HG03460 (cell line): ENCODE results near the gene DNAJA2.

Experiments used
- ATAC-seq: cut with Tn5 transposase; IDR thresholded peaks from one replicate; pipeline ENCODE4 v1.9.1; 2021; ENCODE audit not compliant: unreplicated experiment

DNAJA2 gene

GRCh38 chr16:46929378-46930332 lies 43.8 kb downstream of the DNAJA2 start:
- no peak for ATAC-seq

DNA sequence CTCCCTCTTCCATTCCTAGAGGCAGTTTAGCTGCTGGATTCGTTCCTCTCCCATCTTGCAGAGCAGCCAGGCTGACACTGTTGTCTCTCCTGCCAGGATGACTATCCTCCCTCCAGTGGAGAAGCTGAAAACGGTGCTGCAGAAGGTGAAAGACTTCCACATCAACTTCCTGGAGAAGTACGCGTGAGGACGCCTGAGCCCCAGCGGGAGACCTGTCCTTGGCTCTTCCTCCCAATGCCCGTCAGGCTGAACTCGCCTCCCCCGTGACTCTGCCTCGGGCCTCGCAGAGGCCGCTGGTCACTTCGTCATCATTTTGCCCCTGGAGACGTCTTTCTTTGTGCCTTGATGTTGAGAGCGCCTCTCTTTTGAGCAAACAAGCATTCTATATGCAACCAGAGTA lies 44.7 kb downstream of the DNAJA2 start:
- ATAC-seq, result no peak

DNA sequence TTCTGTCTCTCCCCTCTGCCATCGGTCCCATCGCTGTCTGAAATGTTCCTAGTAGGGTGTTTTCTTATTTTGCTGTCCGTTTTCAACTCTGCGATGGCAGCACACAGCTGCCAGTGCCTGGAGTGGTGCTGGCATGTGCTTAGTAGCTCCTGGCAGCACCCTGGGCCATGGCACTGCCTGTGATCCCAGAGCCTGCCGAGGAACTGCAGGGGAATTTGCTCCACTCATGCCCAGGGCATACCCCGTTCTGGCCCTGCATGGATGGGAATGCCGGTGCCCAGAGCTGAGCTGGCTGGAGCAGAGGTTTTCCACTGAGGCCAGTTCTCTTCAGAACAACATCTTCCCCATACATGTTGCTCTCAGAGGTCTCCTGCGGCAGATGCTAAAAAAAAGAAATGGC lies 46.2 kb downstream of the DNAJA2 start:
- no peak for ATAC-seq

DNA sequence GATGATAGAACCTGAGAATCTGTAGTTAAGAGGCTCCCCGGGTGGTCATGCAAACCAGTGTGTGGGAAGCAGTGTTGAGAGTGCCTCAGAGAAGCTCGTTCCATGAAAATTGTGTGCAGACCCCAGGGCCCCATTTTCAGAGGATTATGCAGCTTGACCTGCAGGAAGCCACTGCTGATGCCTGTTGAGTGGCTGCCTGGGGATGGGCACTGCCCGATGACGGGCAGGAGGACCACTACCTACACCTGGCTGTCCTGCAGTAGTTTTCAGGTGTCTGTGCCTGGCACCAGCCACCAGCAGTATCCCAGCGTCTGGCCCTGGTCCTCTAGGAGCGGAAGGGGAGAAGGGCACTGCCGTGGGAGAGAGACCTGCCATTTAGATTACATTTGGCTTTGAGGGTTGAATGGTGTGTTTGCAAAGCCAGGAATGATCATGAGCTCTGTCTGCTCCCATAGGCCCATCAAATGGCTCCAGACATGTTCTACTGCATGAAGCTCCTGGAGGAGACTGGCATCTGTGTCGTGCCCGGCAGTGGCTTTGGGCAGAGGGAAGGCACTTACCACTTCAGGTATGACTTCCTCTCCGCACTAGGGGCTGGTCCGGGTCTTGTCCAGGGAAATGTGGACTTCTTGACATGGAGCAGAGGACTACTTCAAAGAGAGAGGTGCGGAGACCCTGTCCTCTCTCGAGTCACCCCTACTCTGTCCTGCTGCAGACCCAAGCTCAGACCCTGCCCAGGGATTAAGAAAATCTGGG lies 46.8 kb downstream of the DNAJA2 start:
- ATAC-seq, result no peak

DNA sequence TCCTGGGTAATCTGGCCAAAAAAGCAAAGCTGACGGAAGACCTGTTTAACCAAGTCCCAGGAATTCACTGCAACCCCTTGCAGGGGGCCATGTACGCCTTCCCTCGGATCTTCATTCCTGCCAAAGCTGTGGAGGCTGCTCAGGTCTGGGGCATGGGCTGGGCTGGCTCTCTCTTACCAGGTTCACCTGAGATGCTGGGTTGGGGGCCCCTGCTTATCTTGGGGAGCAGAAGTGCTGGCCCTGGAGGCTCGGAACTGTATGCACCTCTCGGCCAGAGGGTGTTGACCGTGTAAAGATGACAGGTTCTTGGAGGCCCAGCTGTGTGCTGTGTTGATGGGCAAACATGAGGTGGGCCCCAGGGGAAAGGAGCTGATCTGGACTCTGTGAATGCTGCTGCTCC lies 49.1 kb downstream of the DNAJA2 start:
- no peak for ATAC-seq

DNA sequence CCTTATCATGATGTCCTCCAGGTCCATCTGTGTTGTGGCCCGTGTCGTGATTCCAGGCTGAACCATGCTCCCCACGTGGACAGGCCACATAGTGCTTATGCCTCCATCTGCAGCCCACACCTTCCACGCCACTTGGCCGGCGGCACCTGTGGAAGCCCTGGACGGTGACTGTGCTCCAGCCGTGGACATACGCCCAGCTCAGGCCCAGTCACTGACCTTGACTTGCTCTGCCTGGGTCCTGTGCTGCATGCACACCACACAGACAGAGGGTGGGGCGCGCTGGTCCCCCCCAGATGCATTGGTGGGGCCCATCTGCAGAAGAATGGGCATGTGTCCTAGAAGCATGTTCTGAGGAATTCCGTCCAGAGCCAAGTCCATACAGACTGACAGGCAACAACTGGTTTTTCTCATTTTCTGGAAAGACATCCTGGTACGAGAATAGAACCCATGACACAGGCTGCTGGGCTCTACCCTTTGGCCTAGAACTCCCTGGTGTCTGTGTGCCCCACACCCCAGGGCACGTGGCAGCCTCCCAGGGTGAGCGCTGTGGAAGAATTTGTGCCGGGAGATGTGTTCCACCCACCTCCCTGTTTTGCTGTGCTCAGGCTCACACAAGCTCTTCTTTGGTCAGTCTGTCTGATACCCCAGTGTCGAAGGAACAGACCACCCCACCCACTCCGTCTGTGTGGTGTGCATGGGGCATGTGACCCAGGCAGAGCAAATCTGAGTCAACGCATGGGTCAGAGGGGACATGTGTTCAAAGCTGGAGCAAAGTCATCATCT lies 49.8 kb downstream of the DNAJA2 start:
- ATAC-seq, result no peak

DNA sequence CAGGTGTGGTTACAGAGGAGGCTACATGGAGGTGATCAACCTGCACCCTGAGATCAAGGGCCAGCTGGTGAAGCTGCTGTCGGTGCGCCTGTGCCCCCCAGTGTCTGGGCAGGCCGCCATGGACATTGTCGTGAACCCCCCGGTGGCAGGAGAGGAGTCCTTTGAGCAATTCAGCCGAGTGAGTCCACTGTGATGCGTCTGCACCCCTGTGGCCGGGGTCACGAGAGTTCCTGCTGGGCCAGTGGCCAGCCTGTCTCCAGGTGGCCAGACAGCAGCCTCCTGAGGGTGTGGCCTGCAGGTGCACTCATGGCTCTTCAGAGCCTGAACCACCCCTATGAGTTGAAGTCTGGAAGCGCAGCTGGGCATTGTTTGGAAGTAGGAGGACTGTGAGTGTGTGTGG lies 51.2 kb downstream of the DNAJA2 start:
- ATAC-seq, result no peak

GRCh38 chr16:46920402-46921068 lies 52.9 kb downstream of the DNAJA2 start:
- ATAC-seq, result no peak

GRCh38 chr16:46918905-46919792 lies 54.3 kb downstream of the DNAJA2 start:
- peak; percentile 71 for ATAC-seq

- no peak for ATAC-seq
Observed at GRCh38 chr16:46918400-46918799, 55.1 kb downstream of the DNAJA2 start.

DNA sequence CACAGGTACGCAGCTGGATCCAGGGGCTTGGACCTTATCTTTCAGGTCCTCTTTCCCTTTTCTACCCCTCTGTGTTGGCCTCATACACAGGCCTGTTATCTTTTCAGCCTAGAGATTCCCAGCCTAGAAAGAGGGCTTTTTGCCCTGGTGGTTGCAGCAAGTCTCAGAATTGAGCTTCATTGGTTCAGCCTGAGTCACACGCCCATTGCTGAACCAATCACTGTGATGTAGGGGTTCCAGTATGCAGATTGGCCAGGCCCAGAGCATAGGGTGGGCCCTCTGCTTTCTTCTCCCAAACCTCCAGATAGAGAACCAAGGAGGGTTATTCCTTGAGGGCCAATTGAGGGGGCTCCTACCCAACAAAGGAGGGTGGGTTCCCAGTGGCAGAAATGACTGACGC lies 56.5 kb downstream of the DNAJA2 start:
- ATAC-seq, result no peak

DNA sequence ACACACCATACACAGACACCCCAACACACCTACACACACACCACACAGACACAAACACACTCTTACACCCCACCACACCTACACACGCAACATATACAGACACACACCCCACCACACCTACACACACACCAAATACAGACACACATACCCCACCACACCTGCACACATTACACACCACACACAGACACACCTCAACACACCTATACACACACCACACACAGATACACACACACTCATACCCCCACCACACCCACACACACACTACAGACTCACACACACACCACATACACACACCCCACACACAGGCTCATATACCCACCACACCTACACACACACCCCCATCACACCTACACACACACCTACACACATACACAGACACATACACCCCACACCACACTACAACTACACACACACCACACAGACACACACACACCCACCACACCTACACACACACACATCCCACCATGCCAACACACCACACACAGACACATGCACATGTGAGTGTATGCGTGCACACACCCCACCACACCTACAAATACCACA lies 57.9 kb downstream of the DNAJA2 start:
- ATAC-seq, result no peak

DNA sequence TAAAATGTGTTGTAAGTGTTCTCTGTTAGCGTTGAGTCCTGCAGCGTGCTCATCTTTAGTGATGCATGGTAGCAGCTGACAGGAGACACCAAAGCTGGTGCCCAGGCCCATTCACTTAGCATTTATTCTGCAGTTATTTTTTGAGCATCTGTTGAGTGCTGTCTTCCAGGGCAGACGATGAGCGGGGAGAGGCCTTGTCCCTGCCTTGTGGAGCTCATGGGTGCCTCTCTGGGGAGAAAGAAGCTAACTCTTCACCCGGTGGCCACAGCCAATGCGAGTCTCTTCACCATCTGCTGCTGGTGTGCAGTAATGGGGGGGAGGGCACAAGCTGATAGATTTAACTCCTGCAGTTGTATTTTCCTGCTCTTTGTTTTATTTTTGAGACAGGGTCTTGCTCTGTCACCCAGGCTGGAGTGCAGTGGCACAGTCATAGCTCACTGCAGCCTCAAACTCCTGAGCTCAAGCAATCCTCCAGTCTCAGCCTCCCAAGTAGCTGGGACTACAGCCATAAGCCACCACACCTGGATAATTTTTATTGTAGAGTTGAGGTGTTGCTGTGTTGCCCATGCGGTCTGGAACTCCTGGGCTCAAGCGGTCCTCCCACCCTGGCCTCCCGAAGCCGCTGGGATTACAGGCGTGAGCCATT lies 58.8 kb downstream of the DNAJA2 start:
- ATAC-seq, result no peak

GRCh38 chr16:46911650-46912049 lies 61.8 kb downstream of the DNAJA2 start:
- no peak for ATAC-seq

GRCh38 chr16:46911038-46911437 lies 62.4 kb downstream of the DNAJA2 start:
- ATAC-seq, result peak; percentile 64

DNA sequence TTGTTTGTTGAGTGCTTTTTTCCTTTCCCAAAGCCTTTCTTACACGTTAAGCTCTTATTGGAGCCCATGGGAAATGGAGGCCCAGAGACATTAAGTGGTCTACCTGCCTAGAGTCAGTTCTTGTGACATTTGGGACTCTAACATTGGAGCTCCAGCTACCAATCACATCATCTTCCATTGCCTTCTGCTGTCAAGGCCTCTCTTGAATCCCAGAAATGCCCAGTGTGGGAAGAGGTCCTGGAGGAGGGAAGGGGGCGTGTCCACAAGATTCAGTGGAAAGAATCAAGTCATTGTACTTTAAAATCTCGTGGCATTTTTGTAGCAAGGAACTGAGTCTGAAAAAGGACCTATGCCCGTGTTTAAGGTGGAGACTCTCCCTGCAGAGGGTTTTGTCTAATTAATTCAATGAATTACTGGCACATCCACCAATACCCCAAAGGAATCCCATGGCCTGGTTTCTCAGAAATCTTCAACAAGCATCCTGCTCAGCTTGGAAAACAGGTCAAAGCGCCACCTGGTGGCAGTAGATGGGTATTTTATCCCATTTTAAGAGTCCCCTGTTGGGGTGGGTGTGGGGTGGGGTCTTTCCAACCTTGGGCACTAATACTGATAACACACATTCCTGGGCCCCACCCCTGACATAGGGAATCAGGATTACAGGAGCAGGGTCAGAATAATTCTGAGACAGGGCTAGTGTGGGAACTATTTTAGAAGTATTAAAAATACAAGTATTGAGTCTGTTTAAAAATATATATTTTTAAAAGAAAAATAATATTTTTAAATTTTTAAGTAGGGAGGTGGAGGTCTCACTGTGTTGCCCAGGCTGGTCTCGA lies 64.7 kb downstream of the DNAJA2 start:
- ATAC-seq, result no peak

DNA sequence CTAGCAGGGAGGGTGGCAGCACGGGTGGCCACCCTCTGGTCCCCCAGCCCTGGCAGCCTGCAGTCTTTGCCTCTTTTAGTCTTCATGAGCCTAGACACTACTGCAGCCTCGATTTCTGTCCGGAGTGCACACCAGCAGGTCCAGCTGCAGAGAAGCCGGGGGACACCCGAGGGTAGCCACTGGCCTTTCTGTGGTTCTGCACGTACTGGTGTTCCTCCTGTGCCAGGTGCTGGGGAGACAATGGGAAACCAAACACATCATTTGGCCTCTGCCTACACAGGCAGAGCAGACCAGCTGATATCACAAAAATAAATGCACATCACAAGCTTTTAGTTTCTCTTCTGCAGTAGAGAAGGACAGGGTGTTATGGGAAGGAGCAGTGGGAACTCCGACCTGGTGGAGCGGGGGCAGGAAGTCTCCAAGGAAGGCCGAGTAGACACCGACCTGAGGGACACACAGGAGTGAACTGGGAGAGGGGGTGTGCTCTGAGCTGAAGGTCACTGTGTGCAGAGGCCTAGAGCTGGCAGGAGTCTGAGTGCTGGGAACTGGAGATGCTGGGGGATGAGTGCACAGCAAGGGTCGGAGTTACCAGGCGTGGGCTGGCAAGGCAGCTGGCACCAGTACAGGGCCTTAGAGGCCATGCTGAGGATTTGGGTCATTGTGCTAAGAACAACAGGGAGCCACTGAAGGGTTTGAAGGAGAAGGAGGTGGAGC lies 66.3 kb downstream of the DNAJA2 start:
- ATAC-seq, result no peak
